HG03280 (cell line): ENCODE measurements around the gene ZNF205.
"Not testable (repeated sequence)": the region's sequence is repeated elsewhere in the genome, so short reads cannot be mapped to it uniquely, and the experiment has no call there.

Experiments used
- ATAC-seq: cut with Tn5 transposase; IDR thresholded peaks from one replicate; pipeline ENCODE4 v1.9.1; 2021; ENCODE audit warnings: mild to moderate bottlenecking, moderate library complexity; ENCODE audit not compliant: unreplicated experiment

The ZNF205 gene

DNA sequence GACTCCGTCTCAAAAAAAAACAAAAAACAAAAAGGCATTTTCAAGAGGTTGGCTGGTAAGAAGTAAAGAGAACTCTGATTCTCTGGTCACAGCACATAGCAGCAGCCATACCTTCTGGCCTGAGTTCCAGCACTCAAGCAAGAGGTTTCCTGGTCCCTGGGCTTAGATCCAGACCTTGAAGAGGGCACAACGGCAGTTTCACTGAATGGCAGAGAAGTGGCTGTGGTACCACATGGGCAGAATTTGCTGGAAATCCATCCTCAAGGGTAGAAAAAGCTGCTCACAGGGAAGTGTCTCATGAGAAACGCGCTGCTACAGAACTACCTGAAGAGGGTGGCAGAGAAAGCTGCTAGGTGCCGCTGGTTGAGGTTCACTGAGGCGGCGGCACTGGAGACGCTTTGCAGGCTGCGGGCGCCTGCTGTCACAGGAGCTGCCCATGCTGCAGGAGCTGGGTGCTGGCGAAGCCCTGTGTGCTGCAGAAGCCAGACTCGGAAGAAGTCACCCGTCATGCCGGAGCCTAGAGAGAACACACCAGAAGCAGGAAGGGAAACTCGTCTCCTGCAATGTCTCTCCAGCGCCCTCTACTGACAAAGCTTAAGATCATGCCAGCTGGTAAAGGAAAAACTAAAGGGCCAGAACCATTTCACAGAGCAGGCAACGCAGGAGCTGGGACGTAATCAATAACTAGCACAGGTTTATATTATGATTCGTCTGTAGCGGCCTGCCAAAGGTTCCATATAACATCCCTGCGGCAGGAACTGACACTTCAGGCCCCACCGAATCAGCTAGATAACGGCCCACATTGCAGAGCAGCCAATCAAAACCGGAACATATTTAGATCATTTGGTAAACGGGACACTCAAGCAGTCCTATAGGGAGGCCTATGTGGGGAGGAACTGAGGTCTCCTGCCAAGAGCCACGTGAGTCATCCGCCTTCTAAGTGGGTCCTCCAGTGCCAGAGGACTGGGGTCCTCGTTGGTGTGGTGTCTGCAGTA is 17.0 kb downstream of the ZNF205 start:
- ATAC-seq: no peak

DNA sequence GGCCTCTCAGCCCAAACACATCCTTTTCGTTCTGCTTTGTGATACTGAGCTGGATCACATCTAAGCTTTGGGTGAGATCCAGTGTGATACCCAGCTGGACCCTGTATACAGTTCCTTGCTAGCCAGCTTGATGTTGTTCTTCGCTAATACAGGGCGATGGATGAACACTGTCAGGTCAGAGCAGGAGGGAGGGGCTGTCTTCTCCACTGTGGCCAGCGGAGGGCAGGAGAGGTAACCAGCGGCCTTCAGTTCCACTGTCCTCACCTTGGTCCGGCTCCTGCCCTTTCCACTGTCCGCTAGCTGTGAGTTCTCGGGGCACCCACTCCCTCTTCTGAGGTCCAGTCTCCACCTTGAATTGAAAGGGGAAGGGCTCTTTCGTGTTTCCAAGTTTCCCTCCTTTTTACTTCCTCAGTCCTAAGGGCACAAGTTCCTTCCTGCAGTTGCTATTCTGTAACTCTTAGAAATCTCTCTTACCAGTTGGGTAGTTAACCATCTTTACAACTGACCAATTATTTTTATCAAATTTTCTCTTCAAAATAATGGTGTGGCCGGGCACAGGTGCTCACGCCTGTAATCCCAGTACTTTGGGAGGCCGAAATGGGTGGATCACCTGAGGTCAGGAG is 19.5 kb downstream of the ZNF205 start:
- ATAC-seq: no peak

DNA sequence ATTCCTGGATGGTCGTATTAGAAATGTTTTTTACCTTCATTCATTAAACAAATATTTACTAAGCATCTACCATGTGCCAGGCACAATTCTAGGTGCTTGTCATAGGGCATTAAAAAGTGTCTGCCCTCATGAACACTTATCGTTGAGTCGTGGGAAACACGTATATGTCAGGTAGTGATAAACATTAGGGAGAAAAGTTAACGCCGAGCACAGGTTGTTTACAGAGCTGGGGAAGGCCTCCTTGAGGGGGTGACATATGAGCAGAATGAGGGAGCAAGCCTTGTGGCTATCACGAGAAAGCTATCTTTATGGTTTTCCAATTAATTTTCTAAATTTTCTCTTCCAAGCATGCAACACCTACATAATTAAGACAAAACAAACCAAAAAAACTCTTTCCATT is 21.5 kb downstream of the ZNF205 start:
- ATAC-seq: no peak

DNA sequence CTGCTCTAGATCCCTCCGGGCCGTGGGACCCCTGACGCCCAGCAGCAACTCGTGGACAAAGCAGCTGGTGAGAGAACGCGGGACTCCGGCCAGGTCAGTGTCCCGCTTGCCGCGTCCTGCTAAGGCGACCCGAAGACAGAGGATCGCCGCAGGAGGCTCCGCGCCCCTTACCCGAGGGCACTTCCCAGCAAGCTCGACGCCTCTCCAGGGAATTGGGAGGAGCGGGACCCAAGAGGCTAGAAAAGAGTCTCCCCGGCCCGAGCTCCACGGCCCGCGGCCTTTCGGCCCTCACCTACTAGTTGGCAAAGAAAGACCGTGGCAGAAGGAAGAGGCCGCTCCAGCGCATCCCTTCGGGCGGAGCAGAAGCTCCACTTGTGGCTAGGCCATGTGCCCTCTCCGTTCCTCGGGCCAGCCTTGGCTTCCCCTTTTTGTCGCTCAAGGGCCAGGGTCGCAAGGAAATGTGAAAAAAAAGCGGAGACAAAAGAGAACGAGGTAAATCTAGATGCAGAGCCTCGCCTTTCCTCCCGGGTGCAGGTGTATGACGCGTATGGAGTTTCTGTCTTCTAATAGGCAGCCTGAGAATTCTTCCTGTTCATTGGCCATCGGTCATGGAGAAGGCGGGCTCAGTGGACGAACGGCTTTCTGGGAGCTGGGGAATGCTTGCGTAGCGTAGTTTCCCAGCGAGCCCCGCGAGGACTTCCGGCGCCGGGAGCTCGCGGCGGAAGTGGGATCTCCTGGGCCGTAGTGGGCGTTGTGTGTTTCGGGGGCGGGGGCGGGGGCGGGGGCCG is 22.1 kb downstream of the ZNF205 start, which contains the start of gene ZNF213:
Gene ZNF213 (plus strand): TSS at position 692 of the 788 bp plus-strand sequence. CDS start 2,252 bp downstream, outside the sequence.
- peak; percentile 90 for ATAC-seq

DNA sequence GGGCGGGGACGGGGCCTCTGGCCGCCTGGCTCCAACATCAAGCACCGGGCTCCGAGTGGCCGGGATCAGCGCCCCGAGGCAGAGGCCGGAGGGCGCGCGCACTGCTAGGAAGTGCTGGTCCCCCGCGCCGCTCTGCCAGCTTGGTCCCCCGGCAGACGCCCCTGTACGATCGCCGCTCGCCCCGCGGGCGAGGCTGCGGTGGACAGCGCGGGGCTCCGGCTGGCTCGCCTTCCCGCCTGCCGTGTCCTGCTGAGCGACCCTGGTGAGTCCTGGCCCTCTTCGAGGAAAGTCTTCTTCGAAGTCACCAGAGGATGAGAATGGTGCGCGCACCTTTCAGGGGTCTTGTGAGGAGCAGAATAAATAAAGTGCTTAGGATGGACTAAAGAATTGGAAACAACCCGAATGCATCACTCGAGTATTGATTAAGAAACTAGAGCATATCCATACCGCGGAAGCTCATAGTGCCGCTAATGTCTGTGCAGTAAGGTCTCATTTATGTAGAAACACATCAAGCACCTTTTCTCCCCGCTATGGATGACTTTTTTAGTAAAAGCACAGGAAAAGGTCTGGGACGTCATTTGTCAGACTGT is 22.8 kb downstream of the ZNF205 start:
- ATAC-seq: no peak

DNA sequence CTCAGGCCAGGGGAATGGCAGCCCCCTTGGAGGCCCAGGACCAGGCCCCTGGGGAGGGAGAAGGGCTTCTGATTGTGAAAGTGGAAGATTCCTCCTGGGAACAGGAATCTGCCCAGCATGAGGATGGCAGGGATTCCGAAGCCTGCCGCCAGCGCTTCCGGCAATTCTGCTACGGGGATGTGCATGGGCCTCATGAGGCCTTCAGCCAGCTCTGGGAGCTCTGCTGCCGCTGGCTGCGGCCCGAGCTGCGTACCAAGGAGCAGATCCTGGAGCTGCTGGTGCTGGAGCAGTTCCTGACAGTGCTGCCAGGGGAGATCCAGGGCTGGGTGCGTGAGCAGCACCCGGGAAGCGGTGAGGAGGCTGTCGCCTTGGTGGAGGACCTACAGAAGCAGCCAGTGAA is 24.9 kb downstream of the ZNF205 start:
- ATAC-seq: no peak

DNA sequence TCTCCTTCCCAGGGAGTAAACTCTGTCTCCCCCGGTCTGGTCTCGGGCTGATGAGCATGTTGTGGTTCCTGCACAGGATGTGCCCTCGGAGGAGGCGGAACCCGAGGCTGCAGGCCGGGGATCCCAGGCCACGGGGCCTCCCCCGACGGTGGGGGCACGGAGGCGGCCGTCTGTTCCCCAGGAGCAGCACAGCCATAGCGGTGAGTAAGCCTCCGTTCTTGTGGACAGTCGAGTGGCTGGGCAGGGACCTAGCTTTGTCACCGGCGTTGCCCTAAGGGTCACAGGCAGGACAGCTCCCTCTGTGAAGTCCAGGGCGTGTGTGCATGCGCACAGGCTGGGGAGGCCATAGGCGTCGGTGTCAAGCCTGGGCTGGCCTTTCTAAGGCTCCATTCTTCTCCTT is 26.0 kb downstream of the ZNF205 start:
- ATAC-seq: no peak

DNA sequence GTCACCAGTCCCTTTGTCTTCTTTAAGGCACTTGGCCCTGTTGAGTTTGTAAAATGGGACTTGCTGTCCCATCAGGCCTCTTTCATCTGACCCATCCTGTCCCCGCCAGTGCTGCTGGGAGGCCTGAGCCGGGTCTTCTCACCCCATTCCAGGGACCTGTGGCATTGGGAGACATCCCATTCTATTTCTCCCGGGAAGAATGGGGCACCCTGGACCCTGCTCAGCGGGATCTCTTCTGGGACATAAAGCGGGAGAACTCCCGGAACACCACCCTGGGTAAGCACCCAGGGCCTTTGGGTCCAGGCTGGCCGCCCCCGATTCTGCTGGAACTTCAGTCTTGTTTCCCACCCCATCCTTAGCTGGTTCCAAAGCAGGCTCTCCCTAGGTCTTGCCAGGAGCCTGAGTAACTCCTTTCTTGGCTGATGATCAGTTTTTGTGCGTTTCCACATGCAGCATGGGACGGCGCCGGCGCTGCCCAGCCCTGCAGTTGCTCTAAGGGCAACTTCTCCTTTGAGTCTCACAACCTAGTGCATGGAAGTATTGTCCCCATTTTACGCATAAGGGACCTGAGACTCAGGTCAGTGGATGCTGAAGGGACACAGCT is 26.5 kb downstream of the ZNF205 start:
- ATAC-seq: no peak

DNA sequence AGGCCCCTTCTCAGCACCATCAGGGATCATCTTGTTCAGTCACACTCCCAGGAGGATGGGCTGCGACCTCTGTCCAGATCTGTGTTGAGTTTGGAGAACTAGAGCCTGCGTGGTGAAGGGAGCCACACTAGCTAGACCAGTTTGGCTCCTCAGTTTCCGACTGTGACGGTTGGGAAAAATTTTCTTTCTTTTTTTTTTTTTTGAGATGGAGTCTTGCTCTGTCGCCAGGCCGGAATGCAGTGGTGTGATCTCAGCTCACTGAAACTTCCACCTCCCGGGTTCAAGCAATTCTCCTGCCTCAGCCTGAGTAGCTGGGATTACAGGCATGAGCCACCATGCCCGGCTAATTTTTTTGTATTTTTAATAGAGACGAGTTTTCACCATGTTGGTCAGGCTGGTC is 27.2 kb downstream of the ZNF205 start:
- ATAC-seq: not testable (repeated sequence)

DNA sequence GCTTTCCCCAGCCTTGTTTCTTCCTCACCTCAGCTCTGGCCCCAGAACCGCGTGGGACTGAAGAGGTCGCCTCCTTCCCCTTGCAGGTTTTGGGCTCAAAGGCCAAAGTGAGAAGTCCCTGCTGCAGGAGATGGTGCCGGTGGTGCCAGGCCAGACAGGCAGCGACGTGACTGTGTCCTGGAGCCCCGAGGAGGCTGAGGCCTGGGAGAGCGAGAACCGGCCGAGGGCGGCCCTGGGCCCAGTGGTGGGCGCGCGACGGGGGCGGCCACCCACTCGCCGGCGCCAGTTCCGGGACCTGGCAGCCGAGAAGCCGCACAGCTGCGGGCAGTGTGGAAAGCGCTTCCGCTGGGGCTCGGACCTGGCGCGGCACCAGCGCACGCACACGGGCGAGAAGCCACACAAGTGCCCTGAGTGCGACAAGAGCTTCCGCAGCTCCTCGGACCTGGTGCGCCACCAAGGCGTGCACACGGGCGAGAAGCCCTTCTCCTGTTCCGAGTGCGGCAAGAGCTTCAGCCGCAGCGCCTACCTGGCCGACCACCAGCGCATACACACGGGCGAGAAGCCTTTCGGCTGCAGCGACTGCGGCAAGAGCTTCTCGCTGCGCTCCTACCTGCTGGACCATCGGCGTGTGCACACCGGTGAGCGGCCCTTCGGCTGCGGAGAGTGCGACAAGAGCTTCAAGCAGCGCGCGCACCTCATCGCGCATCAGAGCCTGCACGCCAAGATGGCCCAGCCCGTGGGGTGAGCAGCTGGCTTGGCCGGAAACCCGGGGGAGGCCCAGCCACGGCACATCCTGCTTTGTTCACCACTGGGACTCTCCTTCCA is 28.4 kb downstream of the ZNF205 start:
- ATAC-seq: no peak

DNA sequence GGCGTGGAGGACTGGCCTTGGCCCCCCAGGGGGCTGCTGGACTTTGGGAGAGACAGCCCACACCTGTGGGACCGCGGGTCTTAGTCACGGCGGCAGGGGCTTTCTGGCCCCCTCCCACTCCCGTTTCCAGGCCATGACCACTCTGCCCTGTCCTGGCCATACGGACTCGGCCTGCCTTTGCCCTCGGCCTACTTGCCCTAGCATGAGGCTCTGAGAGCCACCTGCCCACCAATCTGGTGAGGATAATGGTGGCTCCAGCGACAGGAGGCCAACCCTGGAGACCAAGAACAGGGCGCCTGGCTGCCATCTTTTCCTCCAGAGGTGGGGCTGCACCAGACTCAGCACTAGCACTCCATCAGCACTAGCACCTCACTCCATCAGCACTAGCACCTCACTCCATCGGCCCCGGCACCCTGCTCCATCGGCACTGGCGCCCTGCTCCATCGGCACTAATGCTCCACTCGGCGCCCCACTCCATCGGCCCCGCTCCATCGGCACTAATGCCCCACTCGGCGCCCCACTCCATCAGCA is 29.5 kb downstream of the ZNF205 start:
- ATAC-seq: no peak

DNA sequence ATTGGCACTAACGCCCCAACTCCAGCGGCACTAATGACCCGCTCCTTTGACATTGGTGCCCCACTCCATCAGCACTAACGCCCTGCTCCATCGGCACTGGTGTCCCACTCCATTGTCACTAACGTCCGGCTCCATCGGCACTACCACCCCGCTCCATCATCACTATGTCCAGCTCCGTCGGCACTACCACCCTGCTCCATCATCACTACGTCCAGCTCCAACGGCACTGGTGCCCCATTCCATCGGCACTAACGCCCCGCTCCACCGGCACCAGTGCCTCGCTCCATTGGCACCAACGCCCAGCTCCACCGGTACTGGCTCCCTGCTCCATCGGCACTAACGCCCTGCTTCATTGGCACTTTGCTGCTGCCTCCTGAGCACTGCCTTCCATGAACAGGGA is 29.9 kb downstream of the ZNF205 start:
- no peak for ATAC-seq

DNA sequence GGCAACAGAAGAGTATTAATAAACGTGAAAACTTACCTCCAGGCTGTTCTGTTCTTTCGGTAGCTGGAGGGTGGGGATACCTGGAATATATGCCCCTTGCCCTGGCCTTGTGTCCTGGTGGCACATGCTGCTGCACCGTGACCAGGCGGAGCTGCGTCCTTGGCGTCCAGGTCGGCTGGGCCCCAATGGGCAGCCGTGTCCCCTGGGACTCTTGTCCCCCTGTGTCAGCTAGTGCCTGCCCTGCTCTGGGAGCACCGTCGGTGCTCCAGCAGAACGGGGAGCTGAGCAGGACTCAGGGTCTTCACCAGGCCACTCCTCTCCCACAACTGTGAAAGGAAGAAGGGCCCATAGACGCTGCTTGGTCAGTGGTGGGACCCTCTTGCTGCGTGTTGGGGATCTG is 30.4 kb downstream of the ZNF205 start:
- no peak for ATAC-seq

DNA sequence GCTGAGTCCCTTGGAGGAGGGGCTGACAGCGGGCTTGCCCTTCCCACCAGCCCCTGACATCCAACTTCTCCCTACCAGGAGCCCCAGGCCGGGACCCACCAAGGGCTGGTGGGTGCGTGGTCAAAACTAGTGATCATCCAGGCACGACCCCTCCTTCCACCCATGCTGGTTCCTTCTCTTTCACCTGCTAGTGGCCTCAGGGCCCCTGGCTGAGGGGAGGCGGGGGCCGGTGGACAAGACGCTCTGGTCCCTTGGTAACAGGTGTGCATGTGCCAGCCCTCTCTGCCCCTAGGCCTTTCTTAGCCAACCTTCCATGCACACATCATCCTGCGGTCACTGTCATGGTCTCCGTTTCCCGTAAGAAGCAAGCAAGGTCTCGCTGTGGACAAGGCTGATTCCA is 30.8 kb downstream of the ZNF205 start:
- ATAC-seq: no peak

DNA sequence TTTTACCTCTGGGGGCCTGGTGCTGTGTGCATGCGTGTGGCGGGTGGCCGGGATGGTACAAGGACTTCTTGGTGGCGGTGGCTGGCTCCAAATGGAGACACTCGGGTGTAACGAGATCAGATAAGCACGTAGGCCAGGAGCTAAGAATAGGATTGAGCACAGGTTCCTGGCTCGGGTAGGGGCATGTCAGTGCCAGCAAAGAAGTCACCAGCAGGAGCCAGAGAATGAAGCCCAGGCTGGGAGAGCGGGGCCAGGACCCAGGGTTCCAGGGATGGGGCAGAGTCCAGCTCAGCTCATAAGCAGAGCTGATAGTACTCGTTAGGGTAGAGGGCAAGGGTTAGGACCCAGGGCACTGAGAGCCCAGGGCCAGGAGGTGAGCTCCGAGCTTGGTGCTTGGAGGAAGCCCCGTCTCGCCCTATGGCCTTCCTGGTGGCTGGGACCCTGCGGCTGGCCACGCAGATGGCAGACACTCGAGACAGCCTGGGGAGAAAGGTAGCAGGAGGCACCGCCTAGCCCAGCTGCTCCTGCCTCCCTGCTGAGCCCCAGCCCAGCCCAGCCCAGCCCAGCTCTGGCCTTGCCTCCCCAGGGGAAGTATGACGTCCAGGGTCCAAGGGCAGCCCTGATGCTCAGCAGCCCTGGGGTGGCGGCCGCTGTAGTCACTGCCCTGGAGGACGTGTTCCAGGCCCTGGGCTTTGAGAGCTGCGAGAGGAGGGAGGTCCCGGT is 31.4 kb downstream of the ZNF205 start:
- no peak for ATAC-seq

DNA sequence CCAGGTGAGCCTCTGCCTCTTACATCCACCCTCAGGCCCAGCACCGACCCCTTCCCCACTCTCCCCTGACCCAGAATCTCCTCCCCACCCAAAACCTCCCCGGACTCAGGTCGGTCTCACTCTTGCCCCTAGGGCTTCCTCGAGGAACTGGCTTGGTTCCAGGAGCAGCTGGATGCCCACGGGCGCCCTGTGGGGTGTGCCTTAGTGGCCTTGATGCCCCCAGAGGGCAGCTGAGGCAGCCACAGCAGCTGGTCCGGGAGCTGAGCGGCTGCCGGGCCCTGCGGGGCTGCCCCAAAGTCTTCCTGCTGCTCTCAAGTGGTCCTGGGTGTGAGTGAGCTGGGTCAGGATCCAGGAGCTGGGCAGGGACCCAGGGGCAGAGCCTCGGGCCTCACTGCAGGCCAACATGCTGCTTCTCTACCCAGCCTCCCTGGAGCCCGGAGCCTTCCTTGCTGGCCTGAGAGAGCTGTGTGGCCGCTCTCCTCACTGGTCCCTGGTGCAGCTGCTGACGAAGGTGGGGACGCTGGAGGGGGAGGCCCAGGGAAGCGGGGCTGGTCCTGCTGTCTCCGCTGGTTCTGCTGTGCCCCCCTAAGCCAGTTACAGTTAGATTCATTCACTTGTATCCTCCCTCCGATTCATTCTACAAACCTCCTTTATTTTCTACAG is 32.1 kb downstream of the ZNF205 start:
- ATAC-seq: no peak

DNA sequence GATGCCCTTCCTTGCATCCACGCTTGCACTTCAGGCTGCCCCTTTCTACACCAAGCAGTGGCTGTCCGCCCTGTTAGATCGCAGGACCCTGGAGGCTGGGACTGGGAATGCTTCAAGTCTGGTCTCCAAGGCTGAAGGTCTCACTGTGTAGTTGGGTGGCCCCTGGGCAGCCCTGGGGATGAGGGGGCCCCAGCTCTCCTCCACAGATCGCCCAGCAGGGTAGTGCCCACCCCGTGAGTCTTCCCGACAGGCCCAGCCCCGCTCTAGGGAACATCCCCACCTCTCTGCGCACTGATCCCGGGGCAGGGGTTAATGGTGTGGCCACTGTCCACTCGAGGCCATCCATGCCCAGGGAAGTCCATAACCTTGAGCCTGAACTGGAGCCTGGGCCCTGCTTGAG is 32.8 kb downstream of the ZNF205 start:
- ATAC-seq: no peak

DNA sequence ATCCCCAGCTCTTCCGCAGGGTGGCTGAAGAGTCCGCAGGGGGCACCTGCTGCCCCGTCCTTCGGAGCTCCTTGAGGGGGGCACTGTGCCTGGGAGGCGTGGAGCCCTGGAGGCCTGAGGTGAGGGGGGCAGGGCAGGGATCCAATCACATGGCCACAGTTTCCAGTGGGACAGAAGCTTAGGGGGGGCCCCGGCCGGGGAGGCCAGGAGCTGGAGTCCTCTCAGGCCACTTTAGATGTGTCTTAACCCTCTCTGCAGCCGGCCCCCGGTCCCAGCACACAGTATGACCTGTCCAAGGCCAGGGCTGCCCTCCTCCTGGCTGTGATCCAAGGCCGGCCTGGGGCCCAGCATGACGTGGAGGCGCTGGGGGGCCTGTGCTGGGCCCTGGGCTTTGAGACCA is 33.3 kb downstream of the ZNF205 start:
- ATAC-seq: no peak
